Duodenal mucosa (tissue), 2 donors: ENCODE results near the gene NR2C2.

Source experiments
- H3K27ac ChIP-seq: one replicate; pipeline ENCODE4 v1.7.0; 2013; ENCODE audit warnings: low read depth, low read length
- H3K27me3 ChIP-seq, 2 donors: one replicate each; pipeline ENCODE4 v1.7.0; 2013; ENCODE audit warnings: low read length in 2 of 2, control low read depth in 1 of 2; ENCODE audit not compliant: insufficient read depth in 2 of 2, control insufficient read depth in 1 of 2
- H3K36me3 ChIP-seq, 2 donors: one replicate each; pipeline ENCODE4 v1.7.0; 2013; ENCODE audit warnings: low read length in 2 of 2, control low read depth in 1 of 2; ENCODE audit not compliant: insufficient read depth in 2 of 2, control insufficient read depth in 1 of 2
- H3K4me1 ChIP-seq, 2 donors: one replicate each; pipeline ENCODE4 v1.7.0; 2013; ENCODE audit warnings: low read length in 2 of 2, control low read depth in 1 of 2; ENCODE audit not compliant: insufficient read depth in 2 of 2, control insufficient read depth in 1 of 2
- H3K4me3 ChIP-seq, 2 donors: one replicate each; pipeline ENCODE4 v1.7.0; 2013; ENCODE audit warnings: low read length in 2 of 2, low read depth in 1 of 2
- H3K9ac ChIP-seq, 2 donors: one replicate each; pipeline ENCODE4 v1.7.0; 2013; ENCODE audit warnings: low read length in 2 of 2, low read depth in 1 of 2
- H3K9me3 ChIP-seq, 2 donors: one replicate each; pipeline ENCODE4 v1.7.0; 2013; ENCODE audit warnings: low read length in 2 of 2, control low read depth in 1 of 2; ENCODE audit not compliant: control insufficient read depth in 1 of 2

Gene NR2C2

GRCh38 chr3:15014606-15015328, 67.4 kb downstream of the NR2C2 start:
- Histone ChIP-seq H3K4me3 (no peak overlapping the region), H3K36me3 (peaks cover 36 to 63% of the 10 kb centered on the region in 2 donors), H3K27ac (no peak overlapping the region)

GRCh38 chr3:15015456-15015855, 68.1 kb downstream of the NR2C2 start:
- Histone ChIP-seq H3K9ac (no peak overlapping the region), H3K27ac (no peak overlapping the region), H3K4me1 (no peaks in the 10 kb centered on the region), H3K27me3 (no peaks in the 10 kb centered on the region), H3K36me3 (peaks cover 42 to 68% of the 10 kb centered on the region in 2 donors), H3K4me3 (no peak overlapping the region), H3K9me3 (no peaks in the 10 kb centered on the region)

More at GRCh38 chr3:15014606-15015328, 67.4 kb downstream of the NR2C2 start:
- H3K9me3 ChIP-seq = no peaks in the 10 kb centered on the region
- H3K4me1 ChIP-seq = no peaks in the 10 kb centered on the region
- H3K27me3 ChIP-seq = no peaks in the 10 kb centered on the region
- H3K9ac ChIP-seq = no peak overlapping the region

GRCh38 chr3:15017191-15017590, 69.8 kb downstream of the NR2C2 start:
- peaks cover 57 to 82% of the 10 kb centered on the region in 2 donors for H3K36me3 ChIP-seq

GRCh38 chr3:15023249-15023648, 75.9 kb downstream of the NR2C2 start:
- H3K9me3 ChIP-seq = no peaks in the 10 kb centered on the region
- no peaks in the 10 kb centered on the region for H3K4me1 ChIP-seq
- no peak overlapping the region for H3K27ac ChIP-seq
- H3K27me3 ChIP-seq = no peaks in the 10 kb centered on the region
- H3K4me3 ChIP-seq = no peak overlapping the region
- H3K9ac ChIP-seq = no peak overlapping the region
- peaks cover 56 to 82% of the 10 kb centered on the region in 2 donors for H3K36me3 ChIP-seq

More at GRCh38 chr3:15017191-15017590, 69.8 kb downstream of the NR2C2 start:
- Histone ChIP-seq H3K4me3 (no peak overlapping the region), H3K27me3 (no peaks in the 10 kb centered on the region), H3K9ac (no peak overlapping the region), H3K9me3 (no peaks in the 10 kb centered on the region), H3K4me1 (no peaks in the 10 kb centered on the region), H3K27ac (no peak overlapping the region)

GRCh38 chr3:15023719-15024118, 76.3 kb downstream of the NR2C2 start:
- Histone ChIP-seq H3K9me3 (no peaks in the 10 kb centered on the region), H3K27me3 (no peaks in the 10 kb centered on the region), H3K27ac (no peak overlapping the region), H3K9ac (no peak overlapping the region), H3K4me3 (no peak overlapping the region), H3K36me3 (peaks cover 56 to 87% of the 10 kb centered on the region in 2 donors), H3K4me1 (no peaks in the 10 kb centered on the region)

- no peak overlapping the region for H3K9ac ChIP-seq
- no peaks in the 10 kb centered on the region for H3K9me3 ChIP-seq
- no peak overlapping the region for H3K4me3 ChIP-seq
- H3K27ac ChIP-seq = no peak overlapping the region
- H3K36me3 ChIP-seq = peaks cover 35 to 91% of the 10 kb centered on the region in 2 donors
- H3K27me3 ChIP-seq = no peaks in the 10 kb centered on the region
- no peaks in the 10 kb centered on the region for H3K4me1 ChIP-seq
Observed at GRCh38 chr3:15029625-15030024, 82.2 kb downstream of the NR2C2 start.

- no peaks in the 10 kb centered on the region for H3K4me1 ChIP-seq
- no peak overlapping the region for H3K27ac ChIP-seq
- H3K4me3 ChIP-seq = no peak overlapping the region
- H3K36me3 ChIP-seq = peaks cover 25 to 87% of the 10 kb centered on the region in 2 donors
- no peak overlapping the region for H3K9ac ChIP-seq
- no peaks in the 10 kb centered on the region for H3K27me3 ChIP-seq
- no peaks in the 10 kb centered on the region for H3K9me3 ChIP-seq
Observed at GRCh38 chr3:15032650-15033049, 85.3 kb downstream of the NR2C2 start.

GRCh38 chr3:15033103-15033502, 85.7 kb downstream of the NR2C2 start:
- no peak overlapping the region for H3K27ac ChIP-seq
- H3K4me3 ChIP-seq = no peak overlapping the region

GRCh38 chr3:15038306-15038705, 90.9 kb downstream of the NR2C2 start:
- Histone ChIP-seq H3K4me3 (no peak overlapping the region), H3K27ac (no peak overlapping the region), H3K4me1 (no peaks in the 10 kb centered on the region), H3K9me3 (no peaks in the 10 kb centered on the region), H3K27me3 (no peaks in the 10 kb centered on the region), H3K36me3 (peaks cover 32 to 81% of the 10 kb centered on the region in 2 donors), H3K9ac (no peak overlapping the region)

More at GRCh38 chr3:15033103-15033502, 85.7 kb downstream of the NR2C2 start:
- Histone ChIP-seq H3K27me3 (no peaks in the 10 kb centered on the region), H3K9ac (no peak overlapping the region), H3K36me3 (peaks cover 29 to 87% of the 10 kb centered on the region in 2 donors), H3K4me1 (no peaks in the 10 kb centered on the region), H3K9me3 (no peaks in the 10 kb centered on the region)

GRCh38 chr3:15040844-15041243, 93.5 kb downstream of the NR2C2 start:
- no peaks in the 10 kb centered on the region for H3K27me3 ChIP-seq
- H3K27ac ChIP-seq = no peak overlapping the region
- no peak overlapping the region for H3K4me3 ChIP-seq
- H3K9me3 ChIP-seq = no peaks in the 10 kb centered on the region
- H3K4me1 ChIP-seq = no peaks in the 10 kb centered on the region
- no peak overlapping the region for H3K9ac ChIP-seq
- H3K36me3 ChIP-seq = peaks cover 43 to 84% of the 10 kb centered on the region in 2 donors
